Measurements from ENCODE around the gene SLF2.

SLF2 gene

DNA sequence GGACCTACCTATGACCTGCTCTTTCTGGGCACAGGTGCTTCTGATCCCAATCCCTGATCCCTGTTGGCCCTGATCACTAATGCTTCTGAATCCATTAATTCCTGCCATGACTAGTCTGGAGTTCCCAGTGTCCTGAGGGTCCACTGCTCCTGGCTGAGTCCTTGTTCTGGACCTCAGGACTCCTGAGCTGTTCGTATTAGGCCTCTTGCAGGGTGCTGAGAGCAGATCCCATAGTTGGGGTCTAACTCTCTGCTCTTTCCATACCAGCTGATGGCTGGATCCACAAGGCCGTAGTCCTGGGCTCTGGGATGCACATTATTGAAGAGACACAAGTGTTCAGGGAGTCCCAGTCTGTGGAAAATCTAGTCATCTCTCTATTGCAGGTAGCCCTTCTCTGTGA lies 67.5 kb downstream of the SLF2 start:
- no peak for DNase-seq (ENCODE audit: low read depth in 3 of 3)

DNA sequence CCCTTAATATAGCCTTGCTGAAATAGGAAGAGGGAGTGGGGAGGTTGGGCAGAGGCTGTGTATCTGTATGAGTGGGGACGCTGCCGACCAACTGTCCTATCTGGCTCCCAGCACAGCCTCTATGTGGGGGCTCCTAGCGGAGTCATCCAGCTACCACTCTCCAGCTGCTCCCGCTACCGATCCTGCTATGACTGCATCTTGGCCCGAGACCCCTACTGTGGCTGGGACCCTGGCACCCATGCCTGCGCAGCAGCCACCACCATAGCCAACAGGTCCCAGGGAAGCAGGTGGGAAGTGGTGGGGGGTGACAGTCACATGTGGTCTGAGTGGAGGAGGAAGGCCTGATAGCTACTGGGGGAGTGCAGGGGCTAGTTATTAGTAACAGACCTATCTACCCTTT lies 67.9 kb downstream of the SLF2 start:
- no peak for DNase-seq (ENCODE audit: low read depth in 3 of 3)

DNA sequence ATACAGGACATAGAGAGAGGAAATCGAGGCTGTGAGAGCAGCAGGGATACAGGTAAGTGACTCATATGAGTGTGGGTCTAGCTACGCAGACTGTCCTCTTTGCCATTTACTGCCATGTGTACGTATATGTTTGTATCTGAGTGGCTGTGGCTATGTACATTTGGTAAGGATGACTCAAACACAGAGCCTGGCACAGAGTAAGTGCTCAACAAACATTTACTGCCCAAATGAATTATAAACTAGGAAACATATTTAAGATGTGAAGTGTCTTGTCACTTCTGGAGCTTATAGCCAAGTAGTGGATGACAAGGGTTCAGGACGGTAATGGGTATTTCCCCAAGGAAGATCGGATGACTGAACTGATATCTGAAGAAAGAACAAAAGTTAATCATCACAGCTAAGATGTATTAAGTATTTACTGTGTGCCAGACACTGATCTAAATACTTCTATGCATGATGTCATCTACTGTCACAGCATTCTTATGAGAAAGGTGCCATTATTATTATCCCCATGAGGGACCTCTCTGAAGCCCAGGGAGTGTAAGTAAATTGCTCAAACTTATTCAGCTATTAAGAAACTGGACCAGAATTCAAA lies 68.5 kb downstream of the SLF2 start:
- DNase-seq (ENCODE audit: low read depth in 3 of 3), result no peak

DNA sequence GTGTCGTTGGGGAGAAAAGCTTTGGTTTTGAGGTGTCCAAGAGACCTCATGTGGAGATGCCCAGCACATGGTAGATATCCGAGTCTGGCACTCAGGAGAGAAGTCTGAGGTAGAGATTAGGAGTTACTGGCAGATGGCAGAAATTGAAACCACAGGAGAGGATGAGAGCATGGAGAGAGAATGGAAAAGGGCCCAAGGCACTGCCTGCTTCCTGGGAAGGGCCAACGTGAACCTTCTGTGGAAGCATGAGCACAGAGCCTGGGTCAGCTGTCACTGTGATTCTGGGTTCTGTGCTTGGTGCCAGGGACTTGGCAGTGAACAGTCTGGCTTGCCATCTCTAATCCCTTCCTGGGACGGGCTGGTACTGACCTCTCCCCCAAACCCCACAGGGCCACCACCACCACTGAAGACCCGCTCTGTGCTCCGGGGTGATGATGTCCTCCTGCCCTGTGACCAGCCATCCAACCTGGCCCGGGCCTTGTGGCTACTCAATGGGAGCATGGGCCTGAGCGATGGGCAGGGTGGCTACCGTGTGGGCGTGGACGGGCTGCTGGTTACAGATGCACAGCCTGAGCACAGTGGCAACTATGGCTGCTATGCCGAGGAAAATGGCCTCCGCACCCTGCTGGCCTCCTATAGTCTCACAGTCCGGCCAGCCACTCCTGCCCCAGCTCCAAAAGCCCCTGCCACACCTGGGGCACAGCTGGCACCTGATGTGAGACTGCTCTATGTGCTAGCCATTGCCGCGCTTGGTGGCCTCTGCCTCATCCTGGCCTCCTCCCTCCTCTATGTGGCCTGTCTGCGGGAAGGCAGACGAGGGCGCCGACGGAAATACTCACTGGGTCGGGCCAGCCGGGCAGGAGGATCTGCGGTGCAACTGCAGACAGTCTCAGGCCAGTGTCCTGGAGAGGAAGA lies 70.4 kb downstream of the SLF2 start:
- no peak for DNase-seq (ENCODE audit: low read depth in 3 of 3)

DNA sequence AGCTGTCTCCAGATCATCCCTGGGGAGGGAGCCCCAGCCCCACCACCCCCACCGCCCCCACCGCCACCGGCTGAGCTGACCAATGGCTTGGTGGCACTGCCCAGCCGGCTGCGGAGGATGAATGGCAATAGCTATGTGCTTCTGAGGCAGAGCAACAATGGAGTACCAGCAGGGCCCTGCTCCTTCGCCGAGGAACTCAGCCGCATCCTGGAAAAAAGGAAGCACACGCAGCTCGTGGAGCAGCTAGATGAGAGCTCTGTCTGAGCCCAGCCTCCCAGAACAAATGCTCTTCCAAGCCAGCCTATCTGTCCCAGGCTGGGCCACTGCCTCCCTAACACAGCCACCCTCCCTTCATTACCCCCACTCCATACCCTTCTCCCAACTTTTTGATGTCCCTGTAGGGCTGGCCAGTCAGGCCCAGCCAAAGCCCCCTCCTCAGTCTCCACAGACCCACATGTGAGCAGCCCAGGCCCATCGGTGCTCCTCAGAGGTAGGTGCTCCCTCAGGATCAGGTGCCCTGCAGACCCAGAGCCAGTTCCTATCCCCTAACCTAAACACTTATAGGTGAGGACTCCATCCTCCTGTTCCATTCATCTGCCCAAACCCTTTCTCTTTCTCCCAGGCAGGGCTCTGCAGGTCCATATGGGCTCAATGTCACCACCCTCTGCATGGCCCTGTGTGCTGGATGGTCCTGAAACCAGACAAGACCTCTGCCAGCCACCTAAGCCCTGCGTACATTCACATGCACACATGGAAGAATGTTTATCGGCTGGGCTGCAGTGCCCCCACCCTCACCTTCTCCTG lies 71.3 kb downstream of the SLF2 start:
- no peak for DNase-seq (ENCODE audit: low read depth in 3 of 3)

DNA sequence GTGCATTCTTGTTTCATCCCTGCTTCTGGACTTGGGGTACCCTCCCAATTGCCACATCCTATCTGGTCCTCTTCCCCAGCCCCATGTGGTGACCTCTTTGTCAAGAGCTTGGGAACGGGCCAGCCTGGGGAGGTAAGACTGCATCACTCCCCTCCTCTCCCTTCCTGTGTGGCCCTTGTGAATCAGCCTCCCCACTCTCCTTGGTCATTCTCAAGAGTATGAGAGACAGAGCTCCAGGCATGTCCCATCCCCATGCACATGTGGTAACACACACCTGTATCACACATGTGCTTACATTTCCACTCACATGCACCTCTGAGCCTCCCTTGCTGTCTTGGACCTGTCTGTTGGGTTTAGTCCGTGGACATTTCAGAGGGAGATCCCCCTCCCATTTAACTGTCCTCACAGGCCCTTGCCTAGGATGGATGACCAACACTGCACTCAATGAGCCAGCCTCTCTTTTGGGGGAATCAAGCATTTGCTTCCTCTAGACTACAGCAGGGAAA lies 72.0 kb downstream of the SLF2 start:
- DNase-seq (ENCODE audit: low read depth in 3 of 3), result no peak

DNA sequence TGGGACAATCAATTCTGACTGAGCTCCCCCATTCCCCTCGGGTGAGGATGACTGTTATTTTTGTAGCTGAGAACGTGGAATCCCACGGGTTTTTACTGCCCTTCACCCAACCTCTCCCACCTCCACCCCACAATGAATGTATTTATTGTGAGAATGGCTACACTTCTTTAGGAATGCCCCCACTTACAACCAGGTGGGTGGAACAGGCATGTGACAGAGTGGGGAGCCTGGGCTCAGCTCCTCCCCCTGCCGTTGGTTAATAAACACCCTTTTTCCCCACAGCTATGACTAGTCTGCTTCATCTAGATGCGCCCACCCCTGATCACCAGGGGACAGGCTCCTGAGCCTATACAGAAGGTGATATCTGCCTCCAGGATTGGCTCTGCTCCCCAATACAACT lies 72.6 kb downstream of the SLF2 start:
- DNase-seq (ENCODE audit: low read depth in 3 of 3), result no peak

DNA sequence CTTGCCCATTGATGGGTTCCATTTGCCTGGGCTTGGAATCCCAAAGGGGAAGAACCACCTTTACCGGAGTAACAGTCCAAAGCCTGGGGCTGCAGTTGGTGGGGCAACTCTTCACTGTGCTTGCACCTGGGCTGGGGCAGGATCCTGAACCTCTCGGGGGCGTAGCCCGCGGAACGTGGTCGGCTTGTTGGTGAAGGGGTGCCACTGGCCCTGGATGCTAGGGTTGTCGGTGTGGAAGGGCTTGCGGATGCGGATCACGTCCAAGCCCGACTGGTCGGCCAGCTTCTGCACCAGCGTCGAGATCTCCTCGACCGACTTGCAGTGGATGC lies 73.8 kb downstream of the SLF2 start:
- DNase-seq (ENCODE audit: low read depth in 3 of 3), result no peak

DNA sequence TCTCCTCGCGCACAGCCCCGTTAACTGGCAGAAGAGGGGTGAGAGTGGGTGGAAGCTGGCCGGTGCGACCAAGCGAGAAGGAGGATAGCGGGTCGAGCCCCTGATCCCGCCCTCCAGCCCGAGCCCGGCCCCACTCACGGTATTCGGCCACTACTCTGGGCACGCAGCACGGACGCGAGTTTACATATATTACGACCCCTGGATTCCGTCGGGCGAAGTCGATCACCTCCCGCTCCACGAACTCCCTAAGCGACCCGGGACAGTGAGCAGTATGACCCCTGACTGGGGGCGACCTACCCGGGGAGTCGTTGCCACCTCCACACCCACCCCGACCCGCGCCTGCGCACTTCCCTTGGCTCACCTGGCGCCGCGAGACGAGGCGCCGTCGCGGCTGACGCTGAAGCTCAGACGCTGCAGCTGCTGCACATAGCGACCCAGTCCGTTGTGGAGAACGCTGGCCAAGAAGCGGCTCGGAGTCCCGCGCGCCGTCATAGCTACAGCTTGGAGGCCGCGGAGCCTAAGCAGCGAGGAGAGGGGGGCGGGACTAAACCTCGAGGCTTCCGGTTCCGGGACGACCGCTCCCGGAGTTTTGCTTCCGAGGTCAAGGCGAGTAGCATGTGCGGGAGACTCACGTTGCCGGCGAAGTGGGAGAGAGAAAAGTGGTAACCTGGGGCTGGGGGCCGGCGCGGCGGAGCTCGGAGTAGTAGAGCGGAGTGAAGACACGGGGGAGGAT lies 74.4 kb downstream of the SLF2 start, which contains the start of the genes MRPL43 and TWNK:
MRPL43 (minus strand) TSS at position 546 of the 733 bp plus-strand sequence; CDS start at position 492, 54 bp downstream.
TWNK (plus strand) TSS at position 592 of the 733 bp plus-strand sequence. CDS start 668 bp downstream, outside the sequence.
- peak; percentile 72 to 84 (median 81) for DNase-seq (ENCODE audit: low read depth in 3 of 3)

DNA sequence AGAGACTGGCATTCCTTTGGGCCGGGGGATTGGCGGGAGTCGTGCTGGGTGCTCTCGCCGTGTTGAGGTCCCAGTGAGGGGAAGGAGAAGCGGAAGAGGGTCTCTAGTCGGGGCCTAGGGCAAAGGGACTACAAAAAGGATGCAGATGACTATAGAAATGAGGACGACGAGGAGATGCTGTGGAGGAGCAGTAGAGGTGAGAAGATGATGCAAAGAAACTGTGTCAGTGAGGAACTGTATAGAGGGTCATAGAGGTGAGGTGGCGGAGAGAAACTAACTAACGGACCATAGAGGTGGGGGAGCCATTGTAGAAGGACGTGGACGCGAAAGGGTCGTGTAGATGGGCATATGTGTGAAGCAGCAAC lies 74.9 kb downstream of the SLF2 start:
- DNase-seq (ENCODE audit: low read depth in 3 of 3), result no peak

DNA sequence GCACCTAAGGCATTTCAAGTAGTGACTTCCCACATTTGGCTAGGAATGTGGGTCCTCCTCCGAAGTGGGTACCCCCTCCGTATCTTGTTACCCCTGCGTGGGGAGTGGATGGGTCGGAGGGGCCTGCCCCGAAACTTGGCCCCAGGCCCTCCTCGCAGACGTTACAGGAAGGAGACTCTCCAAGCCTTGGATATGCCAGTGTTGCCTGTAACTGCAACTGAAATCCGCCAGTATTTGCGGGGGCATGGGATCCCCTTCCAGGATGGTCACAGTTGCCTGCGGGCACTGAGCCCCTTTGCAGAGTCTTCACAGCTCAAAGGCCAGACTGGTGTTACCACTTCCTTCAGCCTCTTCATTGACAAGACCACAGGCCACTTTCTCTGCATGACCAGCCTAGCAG lies 75.4 kb downstream of the SLF2 start:
- DNase-seq (ENCODE audit: low read depth in 3 of 3), result no peak

DNA sequence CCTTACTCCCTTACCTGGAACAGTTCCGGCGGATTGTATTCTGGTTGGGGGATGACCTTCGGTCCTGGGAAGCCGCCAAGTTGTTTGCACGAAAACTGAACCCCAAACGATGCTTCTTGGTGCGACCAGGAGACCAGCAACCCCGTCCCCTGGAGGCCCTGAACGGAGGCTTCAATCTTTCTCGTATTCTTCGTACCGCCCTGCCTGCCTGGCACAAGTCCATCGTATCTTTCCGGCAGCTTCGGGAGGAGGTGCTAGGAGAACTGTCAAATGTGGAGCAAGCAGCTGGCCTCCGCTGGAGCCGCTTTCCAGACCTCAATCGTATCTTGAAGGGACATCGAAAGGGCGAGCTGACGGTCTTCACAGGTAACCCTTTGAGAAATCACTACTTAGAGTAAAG lies 76.3 kb downstream of the SLF2 start:
- no peak for DNase-seq (ENCODE audit: low read depth in 3 of 3)

DNA sequence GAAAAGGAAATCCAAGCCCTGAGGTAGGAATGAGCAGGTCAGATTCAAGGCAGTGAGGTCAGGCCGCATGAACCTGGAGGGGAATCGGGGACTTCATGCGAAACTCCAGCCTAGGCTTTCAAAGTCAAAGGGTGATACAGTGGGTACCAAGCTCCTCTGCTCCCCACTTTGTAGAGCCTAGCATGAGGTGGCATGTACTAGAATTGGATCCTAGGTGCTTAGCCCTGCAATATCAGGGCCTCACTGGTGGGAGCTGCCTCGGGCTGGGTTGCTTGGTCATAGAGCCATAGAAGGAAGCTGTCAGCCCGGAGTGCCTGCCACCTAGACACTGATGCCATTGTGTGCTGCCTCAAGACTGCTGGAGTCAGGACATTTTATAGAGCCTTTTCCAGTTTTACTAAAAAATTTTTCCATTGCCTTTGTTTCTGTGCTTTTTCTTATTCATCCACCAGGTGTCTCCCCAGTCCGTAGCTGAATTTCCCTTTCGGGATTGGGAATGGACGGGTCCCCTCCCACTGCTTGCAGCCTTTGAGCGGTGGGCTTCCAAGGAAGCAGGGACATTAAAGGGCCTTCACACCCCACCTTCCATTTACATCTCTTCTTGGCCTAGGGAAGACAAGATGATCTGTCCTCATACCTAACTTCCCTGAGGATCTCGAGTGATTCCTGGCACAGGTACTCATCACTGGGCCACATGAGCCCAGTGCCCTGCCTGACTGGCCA lies 81.4 kb downstream of the SLF2 start:
- DNase-seq (ENCODE audit: low read depth in 3 of 3), result no peak

DNA sequence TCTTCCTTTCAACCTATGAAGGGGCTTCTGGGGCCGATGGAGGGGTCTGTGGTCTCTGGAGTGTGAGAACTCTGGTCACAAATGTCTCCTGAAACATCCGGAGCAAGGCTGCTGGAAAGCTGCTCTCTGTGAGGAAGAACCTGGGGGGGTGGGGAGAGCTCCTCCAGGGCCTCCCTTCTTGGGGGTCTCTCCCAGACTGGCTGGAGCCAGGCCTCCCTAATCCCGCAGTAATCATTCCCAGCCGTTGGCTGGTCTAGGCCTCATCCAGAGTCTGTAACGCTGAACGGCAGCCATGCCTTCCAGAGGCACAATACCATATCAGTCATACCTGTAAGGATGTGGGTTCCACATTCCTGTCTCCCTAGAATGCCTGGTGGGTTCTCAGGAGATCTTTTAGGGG lies 82.4 kb downstream of the SLF2 start:
- no peak for DNase-seq (ENCODE audit: low read depth in 3 of 3)

DNA sequence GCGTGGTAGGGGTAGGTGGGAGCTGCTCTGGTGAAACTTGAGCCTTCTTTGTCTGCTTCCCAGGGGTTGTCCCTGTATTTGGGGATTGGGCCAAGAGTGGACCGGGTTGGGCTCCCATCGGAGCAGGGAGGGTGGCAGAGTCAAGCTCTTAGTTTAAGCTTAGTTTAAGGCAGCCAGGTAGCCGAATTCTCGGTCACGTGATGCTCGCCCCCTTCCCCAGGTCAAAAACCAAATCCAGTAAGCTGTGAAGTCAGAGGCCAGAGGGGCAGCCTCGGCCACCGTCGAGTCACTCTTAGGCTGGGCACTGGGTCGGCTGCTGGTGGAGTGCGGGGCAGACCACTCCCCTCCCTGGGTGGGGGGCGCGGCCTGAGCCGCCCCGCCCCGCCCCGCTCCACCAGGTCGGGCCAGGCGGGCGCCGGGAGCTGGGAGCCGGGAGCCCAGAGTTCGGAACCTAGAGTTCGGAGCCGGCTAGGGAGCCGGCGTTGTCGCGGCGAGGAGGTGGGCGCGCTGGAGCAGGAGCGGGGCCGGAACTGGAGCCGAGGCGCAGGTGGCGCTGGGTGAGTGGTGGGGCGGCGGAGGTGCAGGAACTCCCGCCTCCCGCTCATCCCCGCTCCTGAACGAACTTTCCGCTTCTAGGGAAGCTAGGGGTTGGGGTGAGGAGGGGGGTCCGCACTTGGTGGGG lies 84.1 kb downstream of the SLF2 start:
- peak in 1 of 3 experiments; percentile 34 for DNase-seq (ENCODE audit: low read depth in 3 of 3)

DNA sequence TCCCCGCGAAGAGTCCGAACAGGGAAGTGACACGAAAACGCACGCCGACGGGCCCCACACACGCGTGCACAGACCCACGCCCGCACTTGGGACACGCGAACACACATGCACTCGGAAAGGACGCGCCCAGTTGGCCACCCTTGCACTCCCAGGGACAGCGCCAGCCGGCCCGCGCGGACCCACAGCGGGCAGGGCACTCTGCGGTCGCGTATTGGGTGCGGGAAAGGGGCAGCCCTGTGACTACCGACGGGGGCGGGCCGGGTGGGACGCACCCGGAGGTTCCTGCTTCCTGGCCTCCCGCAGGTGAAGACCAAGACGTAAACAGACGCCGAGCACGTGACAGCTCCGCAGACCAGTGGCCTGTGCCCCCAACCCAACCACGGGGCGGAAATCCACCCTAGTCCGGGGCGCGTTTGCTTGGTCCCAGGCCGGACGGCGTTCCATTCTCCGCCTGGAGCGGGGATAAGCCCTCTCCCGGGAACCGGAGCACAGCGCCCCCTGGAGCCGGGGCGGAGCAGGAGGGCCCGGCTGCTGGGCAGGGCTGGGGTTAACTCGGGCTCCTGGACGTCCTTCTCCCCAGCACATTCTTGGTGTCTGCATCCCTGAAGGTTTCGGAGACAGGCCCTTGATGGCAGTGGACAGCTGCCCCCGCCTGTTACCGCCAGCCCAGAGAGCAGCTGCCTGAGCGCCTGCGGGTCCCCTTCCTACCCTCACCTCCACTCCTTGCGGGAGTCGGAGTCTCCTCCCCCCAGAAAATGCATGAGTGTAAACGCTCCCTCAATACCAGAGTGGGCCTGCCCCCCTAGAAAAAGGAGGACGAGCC lies 84.8 kb downstream of the SLF2 start:
- DNase-seq (ENCODE audit: low read depth in 3 of 3), result peak; percentile 38 to 69 (median 44)

DNA sequence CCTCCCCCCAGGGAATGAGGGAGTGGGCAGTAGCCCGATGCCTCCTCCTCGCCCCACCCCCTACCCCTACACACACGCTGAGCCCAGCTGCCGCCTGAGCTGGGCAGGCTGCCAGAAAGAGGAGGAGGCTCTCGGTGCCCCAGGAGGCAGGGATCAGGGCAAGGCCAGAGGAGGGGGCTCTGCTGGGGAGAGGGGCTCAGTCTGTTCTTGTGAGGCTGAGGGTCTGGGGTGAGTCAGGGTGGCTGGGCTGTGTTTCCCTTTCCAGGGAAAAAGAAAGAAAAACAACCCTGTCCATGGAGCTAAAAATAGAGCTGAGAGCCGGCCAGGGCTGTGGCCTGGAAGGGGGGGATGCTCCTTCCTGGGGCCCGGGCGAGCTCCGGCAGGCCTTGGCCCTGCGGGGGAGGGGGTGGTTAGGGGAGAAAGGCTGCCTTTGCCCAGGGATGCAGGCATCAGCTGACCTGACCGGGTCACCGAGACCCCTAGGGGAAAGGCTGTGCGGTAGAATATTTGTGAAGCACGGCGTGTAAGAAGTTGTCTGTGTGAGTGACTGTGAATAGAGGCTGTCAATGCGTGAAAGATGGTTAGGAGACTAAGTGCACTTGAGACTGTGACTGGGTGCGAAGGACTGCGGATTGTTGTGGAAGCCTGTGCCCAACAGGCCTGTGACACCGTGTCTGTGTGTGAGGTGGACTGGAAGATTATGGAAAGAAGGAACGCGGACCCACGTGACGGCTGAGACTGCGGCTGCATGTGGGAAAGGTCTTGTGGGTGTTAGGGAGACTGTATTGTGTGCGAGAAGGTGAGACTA lies 85.6 kb downstream of the SLF2 start:
- DNase-seq (ENCODE audit: low read depth in 3 of 3), result peak in 2 of 3 experiments; percentile 41 to 68

DNA sequence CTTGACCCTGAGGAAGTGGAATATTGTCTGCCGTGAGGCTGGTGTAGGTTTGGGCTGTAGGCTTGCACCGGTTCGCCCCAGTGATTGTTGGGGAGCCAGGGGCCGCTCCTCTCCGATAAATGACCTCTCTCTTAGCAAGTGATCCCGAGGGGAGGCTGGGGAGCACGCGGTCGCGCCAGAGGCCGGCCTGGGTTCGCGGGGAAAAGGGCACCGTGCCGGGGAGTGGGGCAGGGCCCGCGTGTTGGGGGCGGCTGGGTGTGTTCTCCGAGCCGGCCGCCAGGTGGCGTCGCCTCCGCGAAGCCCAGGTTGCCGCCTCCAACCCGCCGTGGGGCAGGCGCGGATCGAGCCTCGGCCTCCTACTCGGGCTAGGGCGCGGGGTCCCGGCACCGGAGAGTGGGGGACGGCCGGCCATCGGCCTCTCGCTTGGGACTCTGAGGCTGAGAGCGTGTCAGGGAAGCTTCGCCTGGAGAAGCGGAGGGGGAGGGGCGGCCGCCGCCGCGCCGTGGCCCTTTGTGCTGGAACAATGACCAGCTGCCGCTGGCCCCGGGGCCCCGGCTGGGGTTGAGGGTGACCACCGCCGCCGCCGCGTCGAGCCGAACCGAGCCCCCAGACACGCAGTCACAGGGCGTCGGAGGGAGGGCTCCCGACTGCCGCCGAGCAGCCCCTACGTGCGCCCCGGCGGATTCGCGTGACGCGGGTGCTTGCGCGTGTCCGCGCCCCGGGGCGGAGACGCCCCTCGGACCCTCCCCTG lies 86.4 kb downstream of the SLF2 start:
- peak; percentile 58 to 76 (median 64) for DNase-seq (ENCODE audit: low read depth in 3 of 3)

Data from stimulated activated CD4-positive, alpha-beta T cell treated with anti-CD3 and anti-CD28 coated beads, TNF-alpha, amount 100 ng/mL, for 24 hours (primary cell).